BLaER1 treated with 17β-estradiol and CSF1 and Interleukin-3, amounts not matched to agents 10 nM and 100 nM (cell line): Measurements from ENCODE around the gene CAMKMT.

ENCODE experiments used
- H3K27ac ChIP-seq, 11 experiments: shearing (Covaris generic); formaldehyde crosslinking; 2 replicates each; pipeline ENCODE4 v1.8.1; 2022
- H3K27me3 ChIP-seq, 11 experiments: shearing (Covaris generic); formaldehyde crosslinking; 2 replicates each; pipeline ENCODE4 v1.8.1; 2022
- H3K36me3 ChIP-seq, 11 experiments: shearing (Covaris generic); formaldehyde crosslinking; 2 replicates each; pipeline ENCODE4 v1.8.1; 2022
- H3K4me1 ChIP-seq, 10 experiments: shearing (Covaris generic); formaldehyde crosslinking; 2 replicates each; pipeline ENCODE4 v1.8.1; 2022
- H3K4me2 ChIP-seq, 11 experiments: shearing (Covaris generic); formaldehyde crosslinking; 2 replicates each; pipeline ENCODE4 v1.8.1; 2022
- H3K4me3 ChIP-seq, 10 experiments: shearing (Covaris generic); formaldehyde crosslinking; 2 replicates each; pipeline ENCODE4 v1.8.1; 2022
- H3K9ac ChIP-seq, 11 experiments: shearing (Covaris generic); formaldehyde crosslinking; 2 replicates each; pipeline ENCODE4 v1.8.1; 2022
- H3K9me3 ChIP-seq, 11 experiments: shearing (Covaris generic); formaldehyde crosslinking; replicated peaks in 1 of 11; 2 replicates each; pipeline ENCODE4 v1.8.1; 2022
- H4K20me1 ChIP-seq, 11 experiments: shearing (Covaris generic); formaldehyde crosslinking; 2 replicates each; pipeline ENCODE4 v1.8.1; 2022
- Cebpa-rat ChIP-seq, 11 experiments: shearing (Covaris generic); IDR thresholded peaks; 2 replicates each; pipeline ENCODE4 v1.8.1; 2022

Gene CAMKMT

GRCh38 chr2:44679584-44679983 lies 317.8 kb downstream of the CAMKMT start:
- TF ChIP-seq Cebpa-rat (IDR thresholded peaks at IDR 0.05): no peak
- no peaks in the 10 kb centered on the region for H3K36me3 ChIP-seq
- no peaks in the 10 kb centered on the region; a peak in 1 of 22 replicates for H4K20me1 ChIP-seq
- no peaks in the 10 kb centered on the region for H3K9me3 ChIP-seq
- H3K4me2 ChIP-seq: no peak overlapping the region
- H3K4me3 ChIP-seq: no peak overlapping the region
- no peak overlapping the region for H3K27ac ChIP-seq
- H3K27me3 ChIP-seq: no peaks in the 10 kb centered on the region
- no peaks in the 10 kb centered on the region for H3K4me1 ChIP-seq
- no peak overlapping the region for H3K9ac ChIP-seq

DNA sequence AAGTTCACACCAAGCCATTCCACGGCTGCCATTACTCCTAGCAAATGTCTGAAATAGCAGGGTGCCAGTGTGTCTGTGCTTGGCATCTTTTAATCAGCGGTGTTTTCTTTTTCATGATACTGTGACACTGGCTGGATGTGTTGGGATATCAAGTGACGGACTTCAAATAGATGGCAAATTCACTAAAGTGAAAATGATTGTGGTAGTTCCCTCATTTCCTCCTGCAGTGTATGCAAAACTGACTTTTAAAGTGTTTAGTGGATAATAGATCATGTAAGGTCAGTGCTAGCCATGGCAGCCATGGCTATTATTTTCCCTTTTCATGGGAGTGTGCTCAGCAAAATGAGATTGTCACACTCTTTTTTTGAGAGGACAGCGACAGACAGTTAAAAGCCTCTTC lies 318.2 kb downstream of the CAMKMT start:
- TF ChIP-seq Cebpa-rat (IDR thresholded peaks at IDR 0.05): no peak
- H3K9me3 ChIP-seq: no peaks in the 10 kb centered on the region
- no peaks in the 10 kb centered on the region for H3K27me3 ChIP-seq
- no peaks in the 10 kb centered on the region for H3K36me3 ChIP-seq
- H3K27ac ChIP-seq: no peak overlapping the region
- no peaks in the 10 kb centered on the region for H3K4me1 ChIP-seq
- no peak overlapping the region for H3K4me2 ChIP-seq
- H4K20me1 ChIP-seq: no peaks in the 10 kb centered on the region; a peak in 1 of 22 replicates
- H3K4me3 ChIP-seq: no peak overlapping the region
- no peak overlapping the region for H3K9ac ChIP-seq

DNA sequence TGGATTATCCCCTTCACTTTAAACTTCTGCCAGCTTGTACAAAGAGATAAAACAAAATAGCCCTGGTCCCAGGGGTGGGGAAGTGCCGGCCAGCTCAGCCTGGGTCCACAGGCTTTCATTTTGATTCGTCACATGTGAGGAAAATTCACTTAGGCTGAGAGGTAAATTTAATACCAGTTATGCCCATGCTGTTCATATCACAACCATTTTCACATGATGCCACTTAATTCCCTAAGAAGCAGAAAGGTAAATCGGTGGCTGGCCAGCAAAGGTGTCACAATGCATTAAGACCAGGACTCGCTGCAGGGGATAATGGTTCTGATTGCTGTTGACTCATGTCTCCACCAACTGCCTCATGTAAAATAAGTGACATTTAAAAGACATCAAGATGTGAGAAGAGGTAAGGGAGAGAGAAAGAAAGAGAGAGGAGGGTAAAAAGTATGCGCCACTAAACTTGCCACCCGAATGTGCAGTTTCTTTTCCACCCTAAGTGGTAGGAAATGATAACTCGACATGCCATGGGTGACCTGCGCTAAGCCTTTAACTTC lies 318.8 kb downstream of the CAMKMT start:
- Histone ChIP-seq H3K9me3 (no peaks in the 10 kb centered on the region), H3K27ac (no peak overlapping the region), H3K4me2 (no peak overlapping the region), H3K4me1 (no peaks in the 10 kb centered on the region), H3K4me3 (no peak overlapping the region), H3K36me3 (no peaks in the 10 kb centered on the region), H4K20me1 (no peaks in the 10 kb centered on the region; a peak in 1 of 22 replicates), H3K27me3 (no peaks in the 10 kb centered on the region), H3K9ac (no peak overlapping the region)
- TF ChIP-seq Cebpa-rat (IDR thresholded peaks at IDR 0.05): no peak

GRCh38 chr2:44680983-44681531 lies 319.3 kb downstream of the CAMKMT start:
- H3K4me3 ChIP-seq: no peak overlapping the region
- H3K9me3 ChIP-seq: no peaks in the 10 kb centered on the region
- H4K20me1 ChIP-seq: no peaks in the 10 kb centered on the region; a peak in 1 of 22 replicates
- H3K9ac ChIP-seq: no peak overlapping the region
- H3K36me3 ChIP-seq: no peaks in the 10 kb centered on the region
- no peak overlapping the region for H3K27ac ChIP-seq
- H3K4me2 ChIP-seq: no peak overlapping the region
- H3K4me1 ChIP-seq: no peaks in the 10 kb centered on the region
- no peak for TF ChIP-seq Cebpa-rat (IDR thresholded peaks at IDR 0.05)
- H3K27me3 ChIP-seq: no peaks in the 10 kb centered on the region

- no peak overlapping the region for H3K27ac ChIP-seq
- TF ChIP-seq Cebpa-rat (IDR thresholded peaks at IDR 0.05): no peak
- H3K9ac ChIP-seq: no peak overlapping the region
- no peak overlapping the region for H3K4me3 ChIP-seq
- no peaks in the 10 kb centered on the region for H3K4me1 ChIP-seq
- no peaks in the 10 kb centered on the region for H3K27me3 ChIP-seq
- no peaks in the 10 kb centered on the region; a peak in 1 of 22 replicates for H4K20me1 ChIP-seq
- H3K9me3 ChIP-seq: no peaks in the 10 kb centered on the region
- H3K4me2 ChIP-seq: no peak overlapping the region
- H3K36me3 ChIP-seq: no peaks in the 10 kb centered on the region
Observed at GRCh38 chr2:44682459-44682858, 320.7 kb downstream of the CAMKMT start.

DNA sequence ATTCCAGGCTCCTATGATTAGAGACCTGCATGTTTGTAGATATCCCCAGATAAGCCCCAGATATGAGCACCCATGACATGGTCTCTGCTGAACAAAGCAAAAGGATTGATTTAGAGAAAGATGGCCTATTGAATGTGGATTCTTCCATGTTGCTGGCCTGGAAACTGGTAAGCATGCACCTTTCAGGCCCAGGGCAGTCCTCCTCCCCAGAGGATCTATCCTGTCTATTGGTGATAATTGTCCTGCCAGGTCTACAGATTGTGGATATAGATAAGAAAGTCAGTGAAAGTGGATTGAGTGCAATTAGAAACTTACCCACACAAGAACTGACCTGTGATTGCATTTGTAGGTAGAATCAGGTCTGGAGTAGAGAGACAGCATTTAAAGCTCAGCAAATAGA lies 322.8 kb downstream of the CAMKMT start:
- Histone ChIP-seq H3K4me3 (no peak overlapping the region), H3K4me1 (peaks cover 0 to 4% (median 0%) of the 10 kb centered on the region in 10 experiments; a peak in 2 of 20 replicates), H3K9me3 (no peaks in the 10 kb centered on the region), H3K4me2 (no peak overlapping the region), H4K20me1 (no peaks in the 10 kb centered on the region; a peak in 1 of 22 replicates), H3K36me3 (no peaks in the 10 kb centered on the region), H3K9ac (no peak overlapping the region), H3K27ac (no peak overlapping the region), H3K27me3 (no peaks in the 10 kb centered on the region)
- TF ChIP-seq Cebpa-rat (IDR thresholded peaks at IDR 0.05): no peak

- H3K4me1 ChIP-seq: peaks cover 0 to 6% (median 0%) of the 10 kb centered on the region in 10 experiments; a peak in 2 of 20 replicates
- H3K9me3 ChIP-seq: no peaks in the 10 kb centered on the region
- H3K4me2 ChIP-seq: no peak overlapping the region
- H3K27me3 ChIP-seq: no peaks in the 10 kb centered on the region
- H3K9ac ChIP-seq: no peak overlapping the region
- no peak overlapping the region for H3K27ac ChIP-seq
- no peaks in the 10 kb centered on the region for H4K20me1 ChIP-seq
- no peaks in the 10 kb centered on the region for H3K36me3 ChIP-seq
- no peak for TF ChIP-seq Cebpa-rat (IDR thresholded peaks at IDR 0.05)
- H3K4me3 ChIP-seq: no peak overlapping the region
Observed at GRCh38 chr2:44686561-44686960, 324.8 kb downstream of the CAMKMT start.

DNA sequence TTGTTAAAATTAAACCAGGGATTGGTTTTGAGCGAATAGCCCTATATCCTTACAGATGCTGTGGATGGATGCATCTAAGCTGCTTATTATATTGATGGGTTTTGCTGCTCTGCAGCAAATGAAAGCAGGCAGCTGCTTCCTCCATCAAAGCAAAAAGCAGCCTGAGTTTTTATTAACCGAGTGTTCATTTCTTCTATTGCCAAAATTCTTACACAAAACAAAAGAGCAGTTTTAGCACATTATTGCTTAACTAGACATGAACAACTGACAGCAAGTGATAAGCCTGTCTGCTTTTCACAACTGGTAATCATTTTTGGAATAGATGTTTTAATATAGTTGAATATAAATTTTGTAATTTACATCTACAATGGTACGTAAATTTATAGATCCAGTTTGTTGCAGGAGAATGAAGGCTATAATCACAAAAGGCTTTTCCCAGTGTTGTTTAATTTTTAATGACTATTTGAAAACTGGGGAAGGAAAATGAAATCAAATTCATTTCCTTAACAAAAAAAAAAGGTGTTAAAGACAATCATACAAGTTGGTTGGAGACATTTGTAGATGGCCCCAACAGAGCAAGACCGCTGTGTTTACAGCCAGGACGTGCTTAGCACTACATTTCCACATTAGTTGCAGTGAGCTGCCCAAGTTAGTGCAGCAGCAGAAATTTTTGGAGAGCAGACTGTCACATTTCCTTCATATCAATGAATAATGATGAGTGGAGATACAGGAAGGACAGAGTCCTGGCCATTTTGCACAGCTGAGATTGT lies 326.1 kb downstream of the CAMKMT start:
- H3K27ac ChIP-seq: no peak overlapping the region
- H3K27me3 ChIP-seq: no peaks in the 10 kb centered on the region
- no peak for TF ChIP-seq Cebpa-rat (IDR thresholded peaks at IDR 0.05)
- H3K9ac ChIP-seq: no peak overlapping the region
- no peaks in the 10 kb centered on the region for H4K20me1 ChIP-seq
- no peak overlapping the region for H3K4me3 ChIP-seq
- H3K36me3 ChIP-seq: no peaks in the 10 kb centered on the region
- no peaks in the 10 kb centered on the region for H3K9me3 ChIP-seq
- no peak overlapping the region for H3K4me2 ChIP-seq
- peaks cover 0 to 6% (median 0%) of the 10 kb centered on the region in 10 experiments; a peak in 2 of 20 replicates for H3K4me1 ChIP-seq

DNA sequence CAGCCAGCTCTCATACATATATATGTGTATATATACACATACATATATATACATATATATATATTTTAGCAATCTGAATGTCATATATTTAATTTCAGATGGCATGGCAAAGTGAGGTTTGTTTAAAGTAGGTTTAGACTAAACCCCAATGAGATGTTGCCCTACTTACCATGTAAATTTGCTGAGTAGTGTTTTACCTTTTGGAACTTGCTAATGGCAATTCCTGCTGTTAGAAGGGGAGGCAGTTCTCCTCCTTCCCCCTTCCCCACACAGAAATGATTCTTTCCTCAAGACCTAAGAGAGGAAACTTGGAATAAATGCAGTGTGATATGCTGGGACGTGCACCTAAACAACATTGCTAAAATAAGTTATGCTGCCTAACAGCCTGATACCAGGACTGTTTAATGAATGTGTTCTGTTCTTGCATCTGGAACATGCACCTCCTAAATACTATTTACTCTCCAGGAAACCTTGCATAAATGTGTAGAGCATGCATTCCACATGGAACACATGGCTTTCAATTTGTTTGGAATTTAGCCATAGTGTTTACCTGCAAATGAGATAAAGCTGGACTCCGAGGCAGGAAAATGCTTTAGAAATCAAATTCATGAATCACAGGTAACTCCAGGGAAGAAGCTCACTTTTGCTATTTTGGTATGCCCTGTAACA lies 326.8 kb downstream of the CAMKMT start:
- H3K9ac ChIP-seq: no peak overlapping the region
- H3K4me2 ChIP-seq: no peak overlapping the region
- H4K20me1 ChIP-seq: no peaks in the 10 kb centered on the region
- no peak for TF ChIP-seq Cebpa-rat (IDR thresholded peaks at IDR 0.05)
- H3K4me1 ChIP-seq: peaks cover 0 to 6% (median 0%) of the 10 kb centered on the region in 10 experiments; a peak in 2 of 20 replicates
- H3K27ac ChIP-seq: no peak overlapping the region
- no peak overlapping the region for H3K4me3 ChIP-seq
- no peaks in the 10 kb centered on the region for H3K36me3 ChIP-seq
- H3K27me3 ChIP-seq: no peaks in the 10 kb centered on the region
- H3K9me3 ChIP-seq: no peaks in the 10 kb centered on the region
